ENCODE data around the gene TSHZ2.

The TSHZ2 gene

GRCh38 chr20:53028337-53029007 is 56.3 kb downstream of the TSHZ2 start:
- DNase-seq, result no peak

- DNase-seq, result no peak
Observed at GRCh38 chr20:53030061-53030460, 57.9 kb downstream of the TSHZ2 start.

GRCh38 chr20:53032046-53032445 is 59.9 kb downstream of the TSHZ2 start:
- no peak for DNase-seq

GRCh38 chr20:53032478-53032932 is 60.3 kb downstream of the TSHZ2 start:
- no peak for DNase-seq

GRCh38 chr20:53033176-53033575 is 61.0 kb downstream of the TSHZ2 start:
- no peak for DNase-seq

- no peak for DNase-seq
Observed at GRCh38 chr20:53034899-53035298, 62.7 kb downstream of the TSHZ2 start.

GRCh38 chr20:53036992-53037391 is 64.8 kb downstream of the TSHZ2 start:
- DNase-seq, result no peak

- DNase-seq, result no peak
Observed at GRCh38 chr20:53037621-53038020, 65.5 kb downstream of the TSHZ2 start.

- DNase-seq, result no peak
Observed at GRCh38 chr20:53038299-53038698, 66.1 kb downstream of the TSHZ2 start.

GRCh38 chr20:53040693-53041589 is 68.8 kb downstream of the TSHZ2 start:
- no peak for DNase-seq

- no peak for DNase-seq
Observed at GRCh38 chr20:53042521-53042920, 70.4 kb downstream of the TSHZ2 start.

GRCh38 chr20:53044296-53044695 is 72.1 kb downstream of the TSHZ2 start:
- DNase-seq, result no peak

- DNase-seq, result no peak
Observed at GRCh38 chr20:53045941-53046340, 73.8 kb downstream of the TSHZ2 start.

- no peak for DNase-seq
Observed at GRCh38 chr20:53047203-53047602, 75.0 kb downstream of the TSHZ2 start.

GRCh38 chr20:53048387-53048786 is 76.2 kb downstream of the TSHZ2 start:
- no peak for DNase-seq

- DNase-seq, result no peak
Observed at GRCh38 chr20:53050338-53050737, 78.2 kb downstream of the TSHZ2 start.

- DNase-seq, result no peak
Observed at GRCh38 chr20:53052380-53052779, 80.2 kb downstream of the TSHZ2 start.

GRCh38 chr20:53053595-53053994 is 81.4 kb downstream of the TSHZ2 start:
- DNase-seq, result no peak

- no peak for DNase-seq
Observed at GRCh38 chr20:53055367-53056067, 83.4 kb downstream of the TSHZ2 start.

- DNase-seq, result no peak
Observed at GRCh38 chr20:53057579-53057978, 85.4 kb downstream of the TSHZ2 start.

GRCh38 chr20:53059848-53060247 is 87.7 kb downstream of the TSHZ2 start:
- no peak for DNase-seq

GRCh38 chr20:53061192-53062108 is 89.3 kb downstream of the TSHZ2 start:
- DNase-seq, result no peak
